Glutamatergic neuron (in vitro differentiated cells): ENCODE data around the gene PRKG1. TPM values are rescaled to one million over a fixed set of nuclear protein-coding genes. Genes with fewer than 3 reads are reported as not detected.

Experiments
- DNase-seq: peaks from one replicate; pipeline ENCODE4 v3.0.0; 2022
- H3K27ac Mint-ChIP-seq: one replicate; pipeline ENCODE4 v1.8.0; 2020; ENCODE audit warnings: mild to moderate bottlenecking, mixed read lengths, inconsistent platforms; ENCODE audit not compliant: unreplicated experiment
- H3K27me3 Mint-ChIP-seq: one replicate; pipeline ENCODE4 v1.8.0; 2020; ENCODE audit warnings: mild to moderate bottlenecking, moderate library complexity, mixed read lengths, inconsistent platforms; ENCODE audit not compliant: unreplicated experiment
- H3K36me3 Mint-ChIP-seq: one replicate; pipeline ENCODE4 v1.8.0; 2020; ENCODE audit warnings: mild to moderate bottlenecking, mixed read lengths, inconsistent platforms; ENCODE audit not compliant: unreplicated experiment
- H3K4me1 Mint-ChIP-seq: one replicate; pipeline ENCODE4 v1.8.0; 2020; ENCODE audit warnings: mild to moderate bottlenecking, low read depth, mixed read lengths, inconsistent platforms; ENCODE audit not compliant: unreplicated experiment
- H3K4me3 Mint-ChIP-seq: one replicate; pipeline ENCODE4 v1.8.0; 2020; ENCODE audit warnings: mild to moderate bottlenecking, mixed read lengths, inconsistent platforms; ENCODE audit not compliant: unreplicated experiment
- H3K9me3 Mint-ChIP-seq: one replicate; pipeline ENCODE4 v1.8.0; 2020; ENCODE audit warnings: mild to moderate bottlenecking, moderate library complexity, mixed read lengths, inconsistent platforms; ENCODE audit not compliant: unreplicated experiment
- CTCF ChIP-seq: fragments of 200-600 bp; sonication (generic); IDR thresholded peaks from one replicate; pipeline ENCODE4 v1.5.0; 2021; ENCODE audit not compliant: partially characterized antibody, unreplicated experiment
- total RNA-seq: library from RNA; stranded (reverse); fragmentation: NEBNext Ultra II Directional; extraction: Animal tissue kit (Norgen Biotek cat#: 25700); gene quantifications from one replicate; pipeline ENCODE4 v1.2.1, GENCODE V29; 2021; ENCODE audit not compliant: unreplicated experiment

PRKG1 gene
- total RNA-seq, 1 donor from 2014 or later = 52.7 TPM

DNA sequence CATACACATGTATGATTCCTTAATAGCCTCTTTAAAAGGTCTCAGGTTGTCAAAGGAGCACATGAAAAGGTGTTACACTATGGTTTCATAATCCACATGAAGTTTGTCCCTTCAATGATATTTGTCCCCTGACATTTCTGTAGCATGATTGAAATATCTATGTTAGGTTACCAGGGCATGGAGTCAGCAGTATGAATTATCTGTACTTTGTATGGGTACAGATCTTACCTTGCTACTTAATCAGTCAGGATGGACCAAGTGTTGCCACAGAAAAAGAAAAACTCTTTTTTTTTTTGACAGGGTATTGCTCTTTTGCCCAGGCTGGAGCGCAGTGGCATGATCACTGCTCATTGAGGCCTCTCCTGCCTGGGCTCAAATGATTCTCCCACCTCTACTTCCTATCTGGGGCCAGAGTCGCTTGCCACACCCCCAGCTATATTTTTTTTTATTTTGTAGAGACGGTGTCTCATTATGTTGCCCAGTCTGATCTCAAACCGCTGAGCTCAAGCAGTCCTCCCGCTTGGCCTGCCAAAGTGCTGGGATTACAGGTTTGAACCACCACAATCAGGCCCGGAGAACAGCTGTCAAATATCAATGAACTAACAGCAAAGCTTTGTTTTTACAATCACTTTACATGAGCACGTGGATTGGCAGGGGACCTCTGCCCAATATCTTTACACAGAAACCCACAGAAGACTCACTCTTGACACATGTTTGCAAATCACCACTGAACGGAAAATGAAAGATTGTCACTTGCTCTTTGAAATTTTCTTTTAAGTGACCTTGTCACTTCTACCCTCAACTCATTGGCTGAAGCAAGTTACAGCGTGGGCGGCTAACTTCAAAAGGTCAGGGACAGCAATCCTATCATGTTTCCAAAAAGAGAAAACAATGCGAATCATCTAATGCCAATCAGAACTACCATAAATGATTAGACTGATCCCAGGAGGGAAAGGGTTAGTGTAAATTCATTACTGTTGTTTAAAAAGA, 140.2 kb downstream of the PRKG1 start:
- no peak overlapping the region for H3K27ac Mint-ChIP-seq
- no peaks in the 10 kb centered on the region for H3K36me3 Mint-ChIP-seq
- DNase-seq = no peak
- H3K4me3 Mint-ChIP-seq = no peak overlapping the region
- peaks cover 2% of the 10 kb centered on the region for H3K27me3 Mint-ChIP-seq
- H3K9me3 Mint-ChIP-seq = peaks cover 1% of the 10 kb centered on the region
- no peak for TF ChIP-seq CTCF
- peaks cover 6% of the 10 kb centered on the region for H3K4me1 Mint-ChIP-seq

DNA sequence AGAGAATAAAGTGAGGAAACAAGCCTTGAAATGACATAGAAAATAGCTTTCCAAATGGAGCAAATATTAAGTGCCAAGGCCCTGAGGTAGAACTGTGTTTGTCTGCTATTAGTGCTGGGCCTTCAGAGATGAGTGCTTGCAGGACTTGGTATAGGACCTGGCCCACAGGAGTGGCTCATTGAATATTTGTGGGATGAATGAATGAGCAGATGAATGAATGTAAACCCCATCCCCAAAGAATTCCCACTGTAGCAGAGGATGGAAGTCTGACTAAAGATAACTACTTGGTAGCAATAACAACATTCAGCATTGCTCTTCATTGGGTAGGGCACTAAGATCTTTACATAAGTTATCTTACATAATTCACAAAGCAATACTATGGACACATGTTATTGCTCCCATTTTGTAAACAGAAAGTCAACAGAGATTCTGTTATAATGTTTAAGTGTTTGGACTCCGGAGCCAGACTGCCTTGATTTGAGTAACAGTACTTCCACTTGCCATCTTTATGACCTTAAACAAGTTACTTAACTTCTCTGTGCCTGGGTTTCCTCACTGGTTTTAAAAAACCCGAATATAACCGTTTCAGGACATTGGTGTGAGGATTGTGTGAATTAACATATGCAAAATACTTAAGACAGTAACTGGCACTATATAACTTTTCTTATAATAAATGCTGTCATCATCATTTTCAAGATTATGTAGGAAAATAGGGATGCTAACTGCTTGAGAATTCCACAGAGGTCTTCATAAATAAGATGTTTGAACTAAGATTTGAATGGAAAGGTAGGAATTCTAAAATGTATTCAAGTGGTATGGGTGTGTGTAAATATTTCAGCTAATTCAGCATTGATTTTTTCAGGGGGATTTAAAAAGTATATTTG, 141.9 kb downstream of the PRKG1 start:
- no peak overlapping the region for H3K27ac Mint-ChIP-seq
- peaks cover 2% of the 10 kb centered on the region for H3K27me3 Mint-ChIP-seq
- H3K4me1 Mint-ChIP-seq = peaks cover 6% of the 10 kb centered on the region
- no peaks in the 10 kb centered on the region for H3K9me3 Mint-ChIP-seq
- no peaks in the 10 kb centered on the region for H3K36me3 Mint-ChIP-seq
- TF ChIP-seq CTCF = no peak
- DNase-seq = no peak
- H3K4me3 Mint-ChIP-seq = no peak overlapping the region

DNA sequence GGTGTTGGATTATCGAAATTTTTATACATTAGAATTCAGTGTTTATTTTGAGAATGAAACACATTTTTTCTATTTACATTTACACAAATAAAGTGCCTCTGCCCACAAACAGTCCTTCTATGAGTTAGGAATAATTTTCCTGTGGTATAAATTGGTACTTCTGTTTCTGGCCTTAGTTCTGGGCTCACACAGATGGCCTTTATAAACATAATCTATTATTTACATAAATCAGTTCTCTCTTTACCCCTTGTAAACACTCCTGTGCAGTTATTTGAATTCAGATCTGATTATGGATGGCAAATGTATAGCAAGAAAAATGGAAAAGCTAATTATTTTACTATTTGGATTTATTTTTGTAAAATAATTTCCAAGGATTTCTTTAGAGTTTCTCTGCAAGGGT, 143.2 kb downstream of the PRKG1 start:
- no peak overlapping the region for H3K27ac Mint-ChIP-seq
- no peaks in the 10 kb centered on the region for H3K36me3 Mint-ChIP-seq
- no peak for DNase-seq
- peaks cover 6% of the 10 kb centered on the region for H3K4me1 Mint-ChIP-seq
- no peak overlapping the region for H3K4me3 Mint-ChIP-seq
- H3K27me3 Mint-ChIP-seq = peaks cover 2% of the 10 kb centered on the region
- TF ChIP-seq CTCF = no peak
- H3K9me3 Mint-ChIP-seq = no peaks in the 10 kb centered on the region

DNA sequence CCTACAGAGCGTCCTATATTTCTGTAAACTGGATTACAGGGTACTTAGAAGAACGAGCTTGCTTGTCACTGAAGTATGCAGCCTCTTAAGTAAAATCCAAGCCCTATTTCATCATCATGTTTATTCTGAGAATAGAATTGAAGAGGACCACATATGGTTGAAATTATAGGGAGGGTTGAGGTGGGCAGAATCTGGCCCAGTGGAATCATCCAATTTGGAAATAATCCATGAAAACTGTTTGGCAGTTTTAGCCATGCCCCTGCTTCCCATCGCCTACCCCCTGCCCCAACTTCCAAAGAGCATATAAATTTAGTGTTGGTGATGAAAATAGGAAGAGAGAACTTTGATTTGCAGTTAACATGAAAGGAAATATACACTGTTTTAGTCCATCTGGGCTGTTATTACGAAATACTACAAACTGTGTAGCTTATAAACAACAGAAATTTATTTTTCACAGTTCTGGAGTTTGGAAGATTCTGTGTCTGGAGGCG, 150.4 kb downstream of the PRKG1 start:
- H3K9me3 Mint-ChIP-seq = no peaks in the 10 kb centered on the region
- DNase-seq = no peak
- no peak overlapping the region for H3K27ac Mint-ChIP-seq
- no peaks in the 10 kb centered on the region for H3K4me1 Mint-ChIP-seq
- no peak overlapping the region for H3K4me3 Mint-ChIP-seq
- H3K27me3 Mint-ChIP-seq = no peaks in the 10 kb centered on the region
- no peak for TF ChIP-seq CTCF
- H3K36me3 Mint-ChIP-seq = no peaks in the 10 kb centered on the region
